WTC11 (cell line): Measurements from ENCODE around the gene LRP3. TPM values are rescaled to one million over a fixed set of nuclear protein-coding genes. Genes with fewer than 3 reads are reported as not detected.

Source experiments
- ATAC-seq: fragments of 200-7000 bp; cut with Tn5 transposase; 2 replicates; pipeline ENCODE4 v1.10.0; 2021; ENCODE audit warnings: mild to moderate bottlenecking, moderate library complexity
- CTCF ChIA-PET: fragments of 300-600 bp; sonication (Branson Sonifier 250); formaldehyde crosslinking; loops from one replicate; lab custom pipeline; 2021; ENCODE audit warnings: antibody characterized with exemption; lab: Charles Lee
- POLR2A ChIA-PET: fragments of 350-600 bp; sonication (Branson Sonifier 250); formaldehyde crosslinking; loops from one replicate; lab custom pipeline; 2021; ENCODE audit warnings: antibody characterized with exemption; lab: Charles Lee
- DNase-seq: peaks from one replicate; pipeline ENCODE4 v3.0.0; 2021; ENCODE audit warnings: low spot score
- H3K27ac Mint-ChIP-seq: 2 replicates; pipeline ENCODE4 v1.8.0; 2021; ENCODE audit warnings: mixed read lengths
- H3K27me3 Mint-ChIP-seq: 2 replicates; pipeline ENCODE4 v1.8.0; 2021; ENCODE audit warnings: low read depth, mild to moderate bottlenecking, moderate library complexity, mixed read lengths
- H3K36me3 Mint-ChIP-seq: 2 replicates; pipeline ENCODE4 v1.8.0; 2021; ENCODE audit warnings: mixed read lengths
- H3K4me1 Mint-ChIP-seq: 2 replicates; pipeline ENCODE4 v1.8.0; 2022; ENCODE audit warnings: mixed read lengths
- H3K4me3 Mint-ChIP-seq: 2 replicates; pipeline ENCODE4 v1.8.0; 2021; ENCODE audit warnings: mild to moderate bottlenecking, moderate library complexity, mixed read lengths
- H3K9me3 Mint-ChIP-seq: 2 replicates; pipeline ENCODE4 v1.8.0; 2021; ENCODE audit warnings: mixed read lengths
- ATF2 ChIP-seq: sonication (generic); formaldehyde crosslinking; IDR thresholded peaks from 2 replicates; pipeline ENCODE4 v1.8.1; 2022; ENCODE audit warnings: low read depth, missing genetic modification reagents, borderline replicate concordance
- E2F4 ChIP-seq: sonication (generic); formaldehyde crosslinking; IDR thresholded peaks from 2 replicates; pipeline ENCODE4 v1.8.1; 2022; ENCODE audit warnings: low read depth, mild to moderate bottlenecking, moderate library complexity, missing genetic modification reagents, borderline replicate concordance
- ETV6 ChIP-seq: sonication (generic); formaldehyde crosslinking; IDR thresholded peaks from 2 replicates; pipeline ENCODE4 v1.8.1; 2022; ENCODE audit warnings: mild to moderate bottlenecking, missing genetic modification reagents
- FOXJ3 ChIP-seq: sonication (generic); formaldehyde crosslinking; IDR thresholded peaks from 2 replicates; pipeline ENCODE4 v1.9.0; 2021; ENCODE audit warnings: missing genetic modification reagents, mild to moderate bottlenecking, borderline replicate concordance
- GRHL2 ChIP-seq: fragments of 250-450 bp; sonication (Bioruptor Pico); IDR thresholded peaks from 2 replicates; pipeline ENCODE4 v1.8.0; 2022; ENCODE audit warnings: mild to moderate bottlenecking, moderate library complexity; ENCODE audit not compliant: insufficient replicate concordance, severe bottlenecking
- HMGXB4 ChIP-seq: sonication (generic); formaldehyde crosslinking; IDR thresholded peaks from 2 replicates; pipeline ENCODE4 v1.8.1; 2023; ENCODE audit warnings: mild to moderate bottlenecking, moderate library complexity, missing genetic modification reagents
- MXD4 ChIP-seq: fragments of 250-450 bp; sonication (Bioruptor Pico); IDR thresholded peaks from 2 replicates; pipeline ENCODE4 v1.8.0; 2021; ENCODE audit warnings: mild to moderate bottlenecking, moderate library complexity, borderline replicate concordance
- NFYB ChIP-seq: sonication (generic); formaldehyde crosslinking; conservative IDR thresholded peaks from 2 replicates; pipeline ENCODE4 v1.8.0; 2022; ENCODE audit warnings: low read depth, missing genetic modification reagents
- NR1H2 ChIP-seq: sonication (generic); formaldehyde crosslinking; IDR thresholded peaks from 2 replicates; pipeline ENCODE4 v1.9.0; 2021; ENCODE audit warnings: mild to moderate bottlenecking, moderate library complexity, missing genetic modification reagents
- RELA ChIP-seq: sonication (generic); formaldehyde crosslinking; IDR thresholded peaks from 2 replicates; pipeline ENCODE4 v1.8.1; 2022; ENCODE audit warnings: missing genetic modification reagents, mild to moderate bottlenecking, borderline replicate concordance
- SP1 ChIP-seq: sonication (generic); formaldehyde crosslinking; conservative IDR thresholded peaks from 2 replicates; pipeline ENCODE4 v1.8.1; 2022; ENCODE audit warnings: missing genetic modification reagents
- STAT6 ChIP-seq: sonication (generic); formaldehyde crosslinking; conservative IDR thresholded peaks from 2 replicates; pipeline ENCODE4 v1.8.1; 2023; ENCODE audit warnings: mild to moderate bottlenecking, low read depth, missing genetic modification reagents, moderate library complexity
- ZSCAN18 ChIP-seq: fragments of 250-450 bp; sonication (Bioruptor Pico); IDR thresholded peaks from 2 replicates; pipeline ENCODE4 v2.1.2; 2022; ENCODE audit warnings: mild to moderate bottlenecking, moderate library complexity
- total RNA-seq: library from RNA; stranded (reverse); gene quantifications from 3 replicates; pipeline ENCODE4 v1.2.3, GENCODE V29; 2021

Gene LRP3
- total RNA-seq, 1 experiment from 2014 or later, result 47.0 TPM

- POLR2A ChIA-PET, result no interaction called here
- ATAC-seq (no peak), DNase-seq (no peak)
- CTCF ChIA-PET, result interaction anchor here (1.7 kb wide), 1 partner anchor 28 kb away, joined by 6 read pairs; no protein-coding TSS in a partner anchor
- Mint-ChIP-seq H3K27me3 (no peaks in the 10 kb centered on the region), H3K4me3 (no peak overlapping the region), H3K36me3 (no peaks in the 10 kb centered on the region), H3K27ac (no peak overlapping the region), H3K9me3 (no peaks in the 10 kb centered on the region), H3K4me1 (0 out of 2 replicates have a peak, but pooled peaks cover 6% of the 10 kb centered on the region)
- TF ChIP-seq FOXJ3 (CRISPR knock-in tag), result no peak
Observed at GRCh38 chr19:33211794-33212435, 17.8 kb downstream of the LRP3 start.

GRCh38 chr19:33212436-33213172 is 18.5 kb downstream of the LRP3 start:
- TF ChIP-seq SP1 (CRISPR knock-in tag), result no peak
- no peak for TF ChIP-seq STAT6 (CRISPR knock-in tag)
- TF ChIP-seq ZSCAN18 (CRISPR knock-in tag), result no peak
- TF ChIP-seq NR1H2 (CRISPR knock-in tag), result no peak
- TF ChIP-seq E2F4, result no peak
- no peak for TF ChIP-seq RELA (CRISPR knock-in tag)
- no peak for TF ChIP-seq ATF2 (CRISPR knock-in tag)
- no peak for TF ChIP-seq HMGXB4
- no peak for TF ChIP-seq ETV6
- TF ChIP-seq MXD4 (CRISPR knock-in tag), result no peak
- no peak for TF ChIP-seq GRHL2 (CRISPR knock-in tag)
- TF ChIP-seq NFYB (CRISPR knock-in tag), result no peak
- POLR2A ChIA-PET, result no interaction called here
- no peaks in the 10 kb centered on the region for H3K36me3 Mint-ChIP-seq
- no peak for DNase-seq
- H3K9me3 Mint-ChIP-seq, result no peaks in the 10 kb centered on the region
- H3K4me3 Mint-ChIP-seq, result no peak overlapping the region
- 0 out of 2 replicates have a peak, but pooled peaks cover 6% of the 10 kb centered on the region for H3K4me1 Mint-ChIP-seq
- H3K27me3 Mint-ChIP-seq, result no peaks in the 10 kb centered on the region
- H3K27ac Mint-ChIP-seq, result no peak overlapping the region
- CTCF ChIA-PET, result interaction anchor here (1.7 to 4.1 kb wide), 2 partner anchors 14 to 28 kb away, joined by 6 to 27 read pairs; partner anchors contain the start of gene SLC7A10
- no peak for ATAC-seq
